B cell (primary cell): ENCODE data around the gene ARRDC3. TPM values are rescaled to one million over a fixed set of nuclear protein-coding genes. Genes with fewer than 3 reads are reported as not detected.
"Not testable (repeated sequence)": the region's sequence is repeated elsewhere in the genome, so short reads cannot be mapped to it uniquely, and the experiment has no call there.

Experiments
- ATAC-seq: fragments of 200-7000 bp; cut with Tn5 transposase; one replicate; pipeline ENCODE4 v1.10.0; 2021; ENCODE audit warnings: low read depth, mild to moderate bottlenecking, moderate number of reproducible peaks, moderate library complexity
- CTCF ChIA-PET: fragments of 350-600 bp; sonication (Branson Sonifier 250); formaldehyde crosslinking; loops from one replicate; lab custom pipeline; 2021; ENCODE audit warnings: antibody characterized with exemption, inconsistent platforms; lab: Charles Lee
- POLR2A ChIA-PET: fragments of 350-600 bp; sonication (Branson Sonifier 250); formaldehyde crosslinking; loops from one replicate; lab custom pipeline; 2021; ENCODE audit warnings: antibody characterized with exemption; lab: Charles Lee
- DNase-seq: peaks from one replicate; pipeline ENCODE4 v3.0.0; 2013
- H2AFZ ChIP-seq: 2 replicates; pipeline ENCODE4 v1.6.1; 2012; ENCODE audit warnings: mild to moderate bottlenecking, low read depth, low read length; ENCODE audit not compliant: insufficient read depth, poor library complexity, severe bottlenecking
- H3K27ac ChIP-seq, 2 donors: 1 replicate in 1 of 2; 2 replicates in 1 of 2; pipeline ENCODE4 v1.5.1; 2012 to 2013; ENCODE audit warnings: low read length in 2 of 2, mild to moderate bottlenecking in 2 of 2, moderate library complexity in 1 of 2
- H3K27me3 ChIP-seq, 4 experiments: fragments of 200-600 bp in 1 of 4; sonication (generic) in 1 of 4; replicated peaks in 1 of 4; 1 replicate in 2 of 4; 2 replicates in 2 of 4; pipeline versions ENCODE4 v1.6.1 to v1.7.0; 2013 to 2016; ENCODE audit warnings: low read length in 3 of 4, mild to moderate bottlenecking in 2 of 4, mixed read lengths in 1 of 4, moderate library complexity in 1 of 4; ENCODE audit not compliant: insufficient read depth in 4 of 4, control insufficient read depth in 3 of 4; ENCODE audit errors: control extremely low read depth in 1 of 4
- H3K36me3 ChIP-seq, 2 experiments: replicated peaks in 1 of 2; 1 replicate in 1 of 2; 2 replicates in 1 of 2; pipeline versions ENCODE4 v1.6.1 to v1.7.1; 2013; ENCODE audit warnings: low read length in 1 of 2; ENCODE audit not compliant: insufficient read depth in 2 of 2, control insufficient read depth in 1 of 2; ENCODE audit errors: control extremely low read depth in 1 of 2, extremely low read depth in 1 of 2
- H3K4me1 ChIP-seq, 2 donors: fragments of 200-600 bp in 1 of 2; sonication (generic) in 1 of 2; 1 replicate in 1 of 2; 2 replicates in 1 of 2; pipeline versions ENCODE4 v1.5.1 to v1.6.1; 2013 to 2017; ENCODE audit warnings: low read length in 2 of 2; ENCODE audit not compliant: control insufficient read depth in 2 of 2, insufficient read depth in 2 of 2
- H3K4me2 ChIP-seq: replicated peaks from 2 replicates; pipeline ENCODE3; 2012; ENCODE audit warnings: mild to moderate bottlenecking, low read depth, low read length; ENCODE audit not compliant: poor library complexity, severe bottlenecking
- H3K4me3 ChIP-seq, 5 experiments: fragments of 200-600 bp in 1 of 5; sonication (generic) in 1 of 5; 1 replicate in 3 of 5; 2 replicates in 2 of 5; pipeline versions ENCODE4 v1.5.1 to v1.7.0; 2011 to 2016; ENCODE audit warnings: low read length in 4 of 5, mild to moderate bottlenecking in 4 of 5, low read depth in 2 of 5, control low read depth in 1 of 5, moderate library complexity in 1 of 5; ENCODE audit not compliant: insufficient read depth in 1 of 5; ENCODE audit errors: control extremely low read depth in 1 of 5, extremely low read depth in 1 of 5
- H3K79me2 ChIP-seq: fragments of 200-600 bp; sonication (generic); one replicate; pipeline ENCODE4 v1.6.0; 2016; ENCODE audit warnings: low read length; ENCODE audit not compliant: control insufficient read depth, insufficient read depth
- H3K9ac ChIP-seq: fragments of 200-600 bp; sonication (generic); 2 replicates; pipeline ENCODE4 v1.6.1; 2017; ENCODE audit warnings: mild to moderate bottlenecking, low read length, moderate library complexity
- H3K9me3 ChIP-seq, 3 donors: one replicate each; pipeline versions ENCODE4 v1.6.1 to v1.7.1; 2013; ENCODE audit warnings: low read length in 2 of 3; ENCODE audit not compliant: control insufficient read depth in 2 of 3, insufficient read depth in 1 of 3; ENCODE audit errors: control extremely low read depth in 1 of 3
- H4K20me1 ChIP-seq: 2 replicates; pipeline ENCODE4 v1.6.0; 2012; ENCODE audit warnings: mild to moderate bottlenecking, low read length; ENCODE audit not compliant: insufficient read depth, control insufficient read depth, poor library complexity, severe bottlenecking
- H3K27ac Mint-ChIP-seq: one replicate; pipeline ENCODE4 v1.8.0; 2021; ENCODE audit warnings: mixed read lengths
- H3K27me3 Mint-ChIP-seq: one replicate; pipeline ENCODE4 v1.8.0; 2021; ENCODE audit warnings: mixed read lengths
- H3K4me1 Mint-ChIP-seq: one replicate; pipeline ENCODE4 v1.8.0; 2021; ENCODE audit warnings: mixed read lengths
- H3K4me3 Mint-ChIP-seq: one replicate; pipeline ENCODE4 v1.8.0; 2021; ENCODE audit warnings: mixed read lengths
- H3K9me3 Mint-ChIP-seq: one replicate; pipeline ENCODE4 v1.8.0; 2022; ENCODE audit warnings: mixed read lengths; ENCODE audit not compliant: insufficient read depth
- EZH2 ChIP-seq: IDR thresholded peaks from 2 replicates; pipeline ENCODE4 v1.6.1; 2012; ENCODE audit warnings: borderline replicate concordance, low read depth, mild to moderate bottlenecking, moderate library complexity, low read length; ENCODE audit not compliant: insufficient read depth, poor library complexity, severe bottlenecking
- WGBS: methylation state at CpG from one replicate; pipeline ENCODE4 v1.1.5; 2013; ENCODE audit warnings: missing lambda C conversion rate; ENCODE audit not compliant: insufficient coverage; 5-methylcytosine and 5-hydroxymethylcytosine counted together
- intact Hi-C: fragments of 100-400 bp; cut with micrococcal nuclease; formaldehyde crosslinking; loops from one replicate; pipeline ENCODE4 v1.10.0; 2022
- polyA plus RNA-seq: library from polyadenylated mRNA; depleted of rRNA; stranded (reverse); fragments of >200 nt; gene quantifications from 2 replicates; pipeline ENCODE4 v1.2.3, GENCODE V29; 2012
- total RNA-seq, 2 donors: library from RNA; stranded (reverse); fragments of 120-200 nt in 1 of 2; gene quantifications; 1 replicate in 1 of 2; 2 replicates in 1 of 2; pipeline versions ENCODE4 v1.2.3 to v1.2.4, GENCODE V29; 2013 to 2022
- TF ChIP-seq, protein P1 (sequence below): fragments of 200-600 bp; IDR thresholded peaks from one replicate; pipeline ENCODE4 v1.8.0; 2022; ENCODE audit warnings: antibody characterized with exemption, mild to moderate bottlenecking

Gene ARRDC3
- total and polyA plus RNA-seq, 2 donors (not counting 1 experiment from before 2014, with no cell fraction given) = 52.9 to 84.9 TPM

DNA sequence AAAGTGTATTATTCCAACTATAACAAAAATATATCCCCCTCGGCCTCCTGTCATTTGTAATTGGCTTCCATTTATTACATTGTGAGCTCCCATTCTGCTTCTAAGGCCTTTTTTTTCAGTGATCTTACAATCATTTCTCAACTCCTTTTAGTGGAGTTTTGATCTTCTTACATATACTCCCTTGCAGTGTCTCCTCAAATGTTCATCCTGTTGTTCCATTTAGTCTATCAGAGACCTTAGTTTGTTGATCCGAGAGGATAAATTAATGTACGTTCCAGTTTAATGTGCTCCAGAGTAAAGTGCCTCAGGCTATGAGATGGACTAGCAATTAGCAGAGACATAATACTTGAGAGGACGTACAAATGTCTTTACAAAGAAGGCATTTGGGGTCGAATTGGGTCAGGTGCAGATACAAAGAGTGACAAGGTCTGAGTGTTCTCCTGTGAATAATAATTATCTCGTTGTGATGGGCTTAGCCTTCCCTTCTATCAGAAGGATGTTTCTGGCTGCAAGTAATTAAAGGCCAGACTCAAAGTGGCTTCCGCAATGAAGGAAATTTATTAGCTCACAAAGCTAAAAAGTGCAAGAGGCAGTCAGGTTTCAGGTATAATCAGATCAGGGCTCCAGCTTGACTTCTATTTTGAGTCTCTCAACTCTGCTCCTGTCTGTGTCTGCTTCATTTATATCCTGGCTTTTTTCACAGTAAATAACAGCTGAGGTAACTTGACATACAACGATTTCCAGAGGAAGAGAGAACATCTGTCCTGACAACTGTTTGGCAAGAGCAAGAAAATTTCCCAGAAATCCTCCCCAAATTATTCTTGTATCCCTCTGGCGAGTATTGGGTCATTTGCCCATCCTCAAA lies 30.1 kb downstream of the ARRDC3 start:
- Histone ChIP-seq H3K79me2 (no peaks in the 10 kb centered on the region), H2AFZ (no peak overlapping the region), H3K36me3 (no peaks in the 10 kb centered on the region), H3K4me2 (no peak overlapping the region), H3K9ac (no peak overlapping the region), H3K4me3 (no peak overlapping the region), H4K20me1 (no peaks in the 10 kb centered on the region), H3K27me3 (no peaks in the 10 kb centered on the region), H3K9me3 (peaks cover 0 to 3% (median 0%) of the 10 kb centered on the region in 3 donors), H3K4me1 (peaks cover 18% of the 10 kb centered on the region in 2 donors), H3K27ac (no peak overlapping the region)
- Mint-ChIP-seq H3K27ac (no peak overlapping the region), H3K27me3 (no peaks in the 10 kb centered on the region), H3K4me3 (no peak overlapping the region), H3K9me3 (no peaks in the 10 kb centered on the region), H3K4me1 (peaks cover 21% of the 10 kb centered on the region)
- intact Hi-C loops = no loop called here
- DNase-seq (no peak), ATAC-seq (no peak)
- WGBS = 95% methylated on average over 7 of the region's 9 CpGs
- ChIA-PET POLR2A (interaction anchor here (1.5 kb wide), 1 partner anchor 27 kb away, joined by 7 read pairs; no protein-coding TSS in a partner anchor), CTCF (interaction anchor here (1.5 kb wide), 1 partner anchor 32 kb away, joined by 4 read pairs; no protein-coding TSS in a partner anchor)
- TF ChIP-seq, protein P1, sequence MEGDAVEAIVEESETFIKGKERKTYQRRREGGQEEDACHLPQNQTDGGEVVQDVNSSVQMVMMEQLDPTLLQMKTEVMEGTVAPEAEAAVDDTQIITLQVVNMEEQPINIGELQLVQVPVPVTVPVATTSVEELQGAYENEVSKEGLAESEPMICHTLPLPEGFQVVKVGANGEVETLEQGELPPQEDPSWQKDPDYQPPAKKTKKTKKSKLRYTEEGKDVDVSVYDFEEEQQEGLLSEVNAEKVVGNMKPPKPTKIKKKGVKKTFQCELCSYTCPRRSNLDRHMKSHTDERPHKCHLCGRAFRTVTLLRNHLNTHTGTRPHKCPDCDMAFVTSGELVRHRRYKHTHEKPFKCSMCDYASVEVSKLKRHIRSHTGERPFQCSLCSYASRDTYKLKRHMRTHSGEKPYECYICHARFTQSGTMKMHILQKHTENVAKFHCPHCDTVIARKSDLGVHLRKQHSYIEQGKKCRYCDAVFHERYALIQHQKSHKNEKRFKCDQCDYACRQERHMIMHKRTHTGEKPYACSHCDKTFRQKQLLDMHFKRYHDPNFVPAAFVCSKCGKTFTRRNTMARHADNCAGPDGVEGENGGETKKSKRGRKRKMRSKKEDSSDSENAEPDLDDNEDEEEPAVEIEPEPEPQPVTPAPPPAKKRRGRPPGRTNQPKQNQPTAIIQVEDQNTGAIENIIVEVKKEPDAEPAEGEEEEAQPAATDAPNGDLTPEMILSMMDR = no peak
- no peak for TF ChIP-seq EZH2

DNA sequence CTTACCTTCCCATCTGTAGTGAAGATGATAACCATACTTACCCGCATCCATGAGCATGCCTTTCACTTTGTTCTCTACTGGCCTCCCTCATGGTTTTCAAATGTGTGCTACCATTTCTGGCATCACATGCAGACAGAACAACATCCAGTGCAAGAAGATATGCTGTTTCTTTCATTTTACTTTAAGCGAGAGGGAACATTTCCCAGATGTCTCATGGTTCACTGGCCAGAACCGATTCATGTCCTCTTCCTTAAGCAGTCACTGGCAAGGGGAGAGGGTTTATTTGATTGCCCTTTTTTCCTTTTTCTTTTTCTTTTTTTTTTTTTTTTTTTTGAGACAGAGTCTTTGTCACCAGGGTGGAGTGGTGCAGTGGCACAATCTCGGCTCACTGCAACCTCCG lies 37.7 kb downstream of the ARRDC3 start:
- POLR2A ChIA-PET = no interaction called here
- WGBS = 100% methylated on average over 3 of the region's 5 CpGs
- Histone ChIP-seq H3K4me3 (no peak overlapping the region), H3K79me2 (no peaks in the 10 kb centered on the region), H3K4me2 (no peak overlapping the region), H4K20me1 (no peaks in the 10 kb centered on the region), H3K27ac (no peak overlapping the region), H3K9me3 (no peaks in the 10 kb centered on the region), H3K4me1 (no peaks in the 10 kb centered on the region), H3K9ac (no peak overlapping the region), H2AFZ (no peak overlapping the region), H3K27me3 (no peaks in the 10 kb centered on the region), H3K36me3 (no peaks in the 10 kb centered on the region)
- no peak overlapping the region for H3K4me3 Mint-ChIP-seq
- CTCF ChIA-PET = no interaction called here
- DNase-seq = no peak
- H3K27ac Mint-ChIP-seq = no peak overlapping the region
- H3K27me3 Mint-ChIP-seq = peaks cover 6% of the 10 kb centered on the region
- TF ChIP-seq, protein P1 = no peak
- TF ChIP-seq EZH2 = no peak
- no peaks in the 10 kb centered on the region for H3K4me1 Mint-ChIP-seq
- intact Hi-C loops = no loop called here
- no peaks in the 10 kb centered on the region for H3K9me3 Mint-ChIP-seq
- no peak for ATAC-seq

DNA sequence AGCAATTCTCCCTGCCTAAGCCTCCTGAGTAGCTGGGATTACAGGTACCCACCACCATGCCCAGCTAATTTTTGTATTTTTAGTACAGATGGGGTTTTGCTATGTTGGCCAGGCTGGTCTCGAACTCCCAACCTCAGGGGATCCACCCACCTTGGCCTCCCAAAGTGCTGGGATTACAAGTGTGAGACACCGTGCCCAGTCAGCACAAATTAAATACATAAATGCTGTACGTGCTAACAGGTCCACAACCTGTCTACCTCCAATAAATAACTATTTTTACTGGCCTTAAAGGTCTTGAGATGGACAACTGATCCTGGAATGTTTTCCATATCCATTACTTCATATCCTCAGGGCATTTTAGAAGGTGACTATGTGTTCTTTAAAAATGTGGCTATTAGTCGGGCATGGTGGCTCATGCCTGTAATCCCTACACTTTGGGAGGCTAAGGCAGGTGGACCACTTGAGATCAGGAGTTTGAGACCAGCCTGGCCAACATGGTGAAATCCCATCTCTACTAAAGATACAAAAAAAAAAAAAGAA lies 38.4 kb downstream of the ARRDC3 start:
- H3K4me2 ChIP-seq, H3K9me3 Mint-ChIP-seq, H3K27ac ChIP-seq, H3K27ac Mint-ChIP-seq, H3K4me3 Mint-ChIP-seq, H2AFZ ChIP-seq, H3K27me3 ChIP-seq, DNase-seq, H3K9ac ChIP-seq, H3K27me3 Mint-ChIP-seq, POLR2A ChIA-PET, H3K4me1 ChIP-seq, CTCF ChIA-PET, ATAC-seq, H3K79me2 ChIP-seq, intact Hi-C loops, H3K36me3 ChIP-seq, H3K9me3 ChIP-seq, H4K20me1 ChIP-seq, H3K4me1 Mint-ChIP-seq, H3K4me3 ChIP-seq: not testable (repeated sequence)
- WGBS = 100% methylated on average over 2 of the region's 4 CpGs
